ENCODE results near the gene PSMB9.

The PSMB9 gene

GRCh38 chr6:32830936-32831335, 23.1 kb upstream of the PSMB9 start:
- no peak for TF ChIP-seq CTCF (IDR thresholded peaks at IDR 0.05; ENCODE audit: extremely low read depth, missing control alignments)
- no peak for DNase-seq (ENCODE audit: low spot score)

GRCh38 chr6:32832535-32832934, 21.5 kb upstream of the PSMB9 start:
- no peak for DNase-seq (ENCODE audit: low spot score)
- no peak for TF ChIP-seq CTCF (IDR thresholded peaks at IDR 0.05; ENCODE audit: extremely low read depth, missing control alignments)

GRCh38 chr6:32833664-32834063, 20.3 kb upstream of the PSMB9 start:
- no peak for DNase-seq (ENCODE audit: low spot score)
- TF ChIP-seq CTCF (IDR thresholded peaks at IDR 0.05; ENCODE audit: extremely low read depth, missing control alignments): no peak

- no peak for DNase-seq (ENCODE audit: low spot score)
- no peak for TF ChIP-seq CTCF (IDR thresholded peaks at IDR 0.05; ENCODE audit: extremely low read depth, missing control alignments)
Observed at GRCh38 chr6:32835167-32835893, 18.7 kb upstream of the PSMB9 start.

- no peak for TF ChIP-seq CTCF (IDR thresholded peaks at IDR 0.05; ENCODE audit: extremely low read depth, missing control alignments)
- DNase-seq (ENCODE audit: low spot score): no peak
Observed at GRCh38 chr6:32836873-32837272, 17.1 kb upstream of the PSMB9 start.

GRCh38 chr6:32837651-32838113, 16.3 kb upstream of the PSMB9 start:
- TF ChIP-seq CTCF (IDR thresholded peaks at IDR 0.05; ENCODE audit: extremely low read depth, missing control alignments): no peak
- DNase-seq (ENCODE audit: low spot score): no peak

- DNase-seq (ENCODE audit: low spot score): peak; percentile 89
Observed at GRCh38 chr6:32838114-32838958, 15.7 kb upstream of the PSMB9 start, which contains the start of gene TAP2. TSS of gene TAP2 (minus strand) at chr6:32838739. CDS start at chr6:32838233, 506 bp downstream.

More at GRCh38 chr6:32838114-32838958, 15.7 kb upstream of the PSMB9 start, which contains the start of gene TAP2:
- TF ChIP-seq CTCF (IDR thresholded peaks at IDR 0.05; ENCODE audit: extremely low read depth, missing control alignments): peak; percentile 79

Measured in GM20000 (cell line).